GM12801 (cell line): ENCODE data around the gene SLC31A1.

Source experiments
- TF ChIP-seq, protein P1 (sequence below): IDR thresholded peaks from one replicate; pipeline ENCODE4 v1.5.1; 2011; ENCODE audit warnings: control low read depth; ENCODE audit not compliant: insufficient read length; ENCODE audit errors: extremely low read depth

Gene SLC31A1

GRCh38 chr9:113289091-113289490 lies 67.7 kb downstream of the SLC31A1 start:
- TF ChIP-seq, protein P1, sequence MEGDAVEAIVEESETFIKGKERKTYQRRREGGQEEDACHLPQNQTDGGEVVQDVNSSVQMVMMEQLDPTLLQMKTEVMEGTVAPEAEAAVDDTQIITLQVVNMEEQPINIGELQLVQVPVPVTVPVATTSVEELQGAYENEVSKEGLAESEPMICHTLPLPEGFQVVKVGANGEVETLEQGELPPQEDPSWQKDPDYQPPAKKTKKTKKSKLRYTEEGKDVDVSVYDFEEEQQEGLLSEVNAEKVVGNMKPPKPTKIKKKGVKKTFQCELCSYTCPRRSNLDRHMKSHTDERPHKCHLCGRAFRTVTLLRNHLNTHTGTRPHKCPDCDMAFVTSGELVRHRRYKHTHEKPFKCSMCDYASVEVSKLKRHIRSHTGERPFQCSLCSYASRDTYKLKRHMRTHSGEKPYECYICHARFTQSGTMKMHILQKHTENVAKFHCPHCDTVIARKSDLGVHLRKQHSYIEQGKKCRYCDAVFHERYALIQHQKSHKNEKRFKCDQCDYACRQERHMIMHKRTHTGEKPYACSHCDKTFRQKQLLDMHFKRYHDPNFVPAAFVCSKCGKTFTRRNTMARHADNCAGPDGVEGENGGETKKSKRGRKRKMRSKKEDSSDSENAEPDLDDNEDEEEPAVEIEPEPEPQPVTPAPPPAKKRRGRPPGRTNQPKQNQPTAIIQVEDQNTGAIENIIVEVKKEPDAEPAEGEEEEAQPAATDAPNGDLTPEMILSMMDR, result no peak

DNA sequence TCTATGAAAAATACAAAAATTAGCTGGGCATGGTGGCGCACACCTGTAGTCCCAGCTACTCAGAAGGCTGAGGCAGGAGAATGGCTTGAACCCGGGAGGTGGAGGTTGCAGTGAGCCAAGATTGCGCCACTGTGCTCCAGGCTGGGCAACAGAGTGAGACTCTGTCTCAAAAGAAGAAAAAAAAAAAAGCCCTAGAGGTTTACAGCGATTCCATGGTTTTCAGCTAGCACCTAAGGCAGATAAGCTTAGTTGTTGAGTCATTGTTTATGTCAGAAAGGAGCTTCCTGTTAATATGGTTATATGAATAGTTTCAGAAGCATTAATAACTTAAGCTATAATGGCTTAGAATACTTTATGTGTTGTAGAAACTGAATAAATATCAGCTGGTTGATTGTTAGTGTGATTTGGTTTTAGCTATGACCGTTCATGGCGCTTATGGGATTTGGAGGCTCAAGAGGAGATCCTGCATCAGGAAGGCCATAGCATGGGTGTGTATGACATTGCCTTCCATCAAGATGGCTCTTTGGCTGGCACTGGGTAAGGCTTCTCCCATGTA lies 68.8 kb downstream of the SLC31A1 start:
- TF ChIP-seq, protein P1, result no peak

GRCh38 chr9:113293285-113293878 lies 72.0 kb downstream of the SLC31A1 start:
- TF ChIP-seq, protein P1, result no peak

GRCh38 chr9:113296796-113297558 lies 75.6 kb downstream of the SLC31A1 start:
- TF ChIP-seq, protein P1, result no peak

- TF ChIP-seq, protein P1, result no peak
Observed at GRCh38 chr9:113298311-113298710, 77.0 kb downstream of the SLC31A1 start.

DNA sequence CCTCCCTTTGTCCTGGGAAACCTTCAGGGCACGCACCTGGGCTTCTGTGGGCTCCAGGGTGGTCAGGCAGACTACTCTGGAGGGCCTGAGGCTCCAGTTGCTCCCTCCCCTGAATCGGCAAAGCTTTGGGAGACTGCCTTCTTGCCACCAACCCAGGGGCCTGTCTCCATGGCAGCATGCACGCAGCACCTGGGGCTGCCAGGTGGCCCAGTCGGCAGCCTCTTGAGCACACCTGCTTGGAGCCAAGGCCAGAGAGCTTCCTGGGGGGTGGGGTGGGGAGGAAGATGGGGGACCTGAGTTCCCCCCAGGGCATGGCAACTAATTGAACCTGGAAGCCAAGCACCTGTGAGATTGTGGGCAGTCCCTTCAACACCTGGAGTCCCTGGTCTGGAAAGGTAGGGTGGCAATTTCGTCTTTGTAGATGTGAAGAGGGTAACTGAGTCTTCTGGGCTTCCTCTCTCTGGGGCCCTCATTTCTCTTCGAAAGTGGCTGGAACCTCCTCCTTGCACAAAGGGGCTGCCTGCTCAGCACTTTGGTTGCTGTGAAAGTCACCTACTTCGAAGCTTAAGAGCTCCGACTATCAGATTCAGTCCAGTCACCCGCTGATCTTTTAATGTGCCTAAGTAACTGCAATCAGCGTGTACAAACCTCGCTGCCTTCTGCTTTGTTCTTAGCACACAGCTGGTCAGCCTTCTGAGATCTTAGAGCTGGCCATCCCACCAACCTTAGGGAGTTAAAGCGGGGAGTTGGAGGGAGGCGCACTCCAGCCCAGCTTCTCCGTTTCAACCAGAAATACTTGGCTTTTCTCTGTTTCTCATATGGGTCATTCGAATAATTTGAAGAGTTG lies 77.8 kb downstream of the SLC31A1 start:
- TF ChIP-seq, protein P1, result no peak

DNA sequence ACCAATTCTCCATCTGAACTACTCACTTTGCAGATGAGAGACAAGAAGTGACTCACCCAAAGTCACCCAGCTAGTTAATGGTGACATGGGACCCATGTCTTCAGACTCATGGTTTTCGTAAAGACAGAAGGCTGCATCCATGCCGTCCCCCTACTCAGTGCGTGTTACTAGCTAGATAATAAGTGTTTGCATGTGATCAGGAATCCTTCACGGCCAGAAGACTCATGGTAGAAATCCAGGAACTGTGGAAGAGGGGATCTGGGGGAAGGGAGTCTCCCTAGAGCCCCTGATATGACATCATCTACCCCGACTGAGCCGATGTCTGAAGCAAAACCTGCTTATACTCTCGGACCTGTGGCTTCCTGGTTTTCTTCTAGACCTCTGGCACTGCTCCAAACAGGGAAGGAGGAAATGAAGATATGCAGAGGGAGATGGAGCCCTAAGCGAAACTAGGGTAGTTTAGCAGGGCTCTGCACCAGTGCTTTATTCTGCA lies 78.5 kb downstream of the SLC31A1 start:
- TF ChIP-seq, protein P1, result no peak
